Neural cell (in vitro differentiated cells): ENCODE data around the gene SERPINA3. TPM values are rescaled to one million over a fixed set of nuclear protein-coding genes. Genes with fewer than 3 reads are reported as not detected.

Experiments used
- H2AFZ ChIP-seq: fragments of 200-600, 300-800 bp; sonication (generic), shearing (Covaris generic); 2 replicates; pipeline ENCODE4 v1.6.0; 2014; ENCODE audit warnings: low read depth, mild to moderate bottlenecking, antibody characterized with exemption, low read length, moderate library complexity
- H3F3A ChIP-seq: fragments of 200-600 bp; shearing (Covaris generic); 2 replicates; pipeline ENCODE4 v1.6.1; 2016; ENCODE audit warnings: mild to moderate bottlenecking, moderate library complexity, mixed read lengths, antibody characterized with exemption, low read length; ENCODE audit not compliant: insufficient read depth, poor library complexity, severe bottlenecking
- H3K27ac ChIP-seq: fragments of 200-600, 300-800 bp; sonication (generic), shearing (Covaris generic); 2 replicates; pipeline ENCODE4 v1.5.1; 2014; ENCODE audit warnings: mild to moderate bottlenecking, low read length, moderate library complexity
- H3K27me3 ChIP-seq: fragments of 300-800, 200-600 bp; sonication (generic), shearing (Covaris generic); 2 replicates; pipeline ENCODE4 v1.6.0; 2014; ENCODE audit warnings: mild to moderate bottlenecking, low read depth, low read length, moderate library complexity; ENCODE audit not compliant: insufficient read depth
- H3K36me3 ChIP-seq: fragments of 300-800, 200-600 bp; sonication (generic), shearing (Covaris generic); 2 replicates; pipeline ENCODE4 v1.5.1; 2014; ENCODE audit warnings: mild to moderate bottlenecking, antibody characterized with exemption, low read length, moderate library complexity; ENCODE audit not compliant: insufficient read depth
- H3K4me2 ChIP-seq: fragments of 300-800, 200-600 bp; sonication (generic), shearing (Covaris generic); 2 replicates; pipeline ENCODE4 v1.6.0; 2014; ENCODE audit warnings: mild to moderate bottlenecking, low read length
- H3K4me3 ChIP-seq: fragments of 300-800, 200-600 bp; sonication (generic), shearing (Covaris generic); 2 replicates; pipeline ENCODE4 v1.5.1; 2014; ENCODE audit warnings: mild to moderate bottlenecking, low read length, moderate library complexity
- H3K79me2 ChIP-seq: fragments of 200-600 bp; shearing (Covaris generic); replicated peaks from 2 replicates; pipeline ENCODE4 v1.6.0; 2014; ENCODE audit warnings: mild to moderate bottlenecking, low read length, moderate library complexity; ENCODE audit not compliant: insufficient read depth
- H3K9ac ChIP-seq: fragments of 300-800, 200-600 bp; sonication (generic), shearing (Covaris generic); 2 replicates; pipeline ENCODE4 v1.6.1; 2016; ENCODE audit warnings: mild to moderate bottlenecking, low read length, mixed read lengths
- H3K9me2 ChIP-seq: fragments of 200-600 bp; shearing (Covaris generic); 2 replicates; pipeline ENCODE4 v1.6.1; 2016; ENCODE audit warnings: mild to moderate bottlenecking, low read length, mixed read lengths; ENCODE audit not compliant: insufficient read depth
- H3K9me3 ChIP-seq: fragments of 200-600, 300-800 bp; sonication (generic), shearing (Covaris generic); 2 replicates; pipeline ENCODE4 v1.6.1; 2016; ENCODE audit warnings: mild to moderate bottlenecking, mixed run types, low read length, moderate library complexity, mixed read lengths
- H4K20me1 ChIP-seq: fragments of 200-600 bp; shearing (Covaris generic); 2 replicates; pipeline ENCODE4 v1.6.1; 2016; ENCODE audit warnings: mild to moderate bottlenecking, mixed run types; ENCODE audit not compliant: insufficient read depth
- EP300 ChIP-seq: fragments of 450-650 bp; conservative IDR thresholded peaks from 2 replicates; pipeline ENCODE4 v1.6.1; 2014; ENCODE audit warnings: antibody characterized with exemption, mild to moderate bottlenecking, moderate library complexity; ENCODE audit not compliant: poor library complexity, severe bottlenecking
- EZH2 ChIP-seq: fragments of 200-600, 300-800 bp; shearing (Covaris generic), sonication (generic); IDR thresholded peaks from 2 replicates; pipeline ENCODE4 v1.6.1; 2014; ENCODE audit warnings: antibody characterized with exemption, low read length, borderline replicate concordance, mild to moderate bottlenecking; ENCODE audit not compliant: insufficient read depth, poor library complexity, severe bottlenecking
- MXI1 ChIP-seq: fragments of 450-650 bp; conservative IDR thresholded peaks from 2 replicates; pipeline ENCODE4 v1.6.1; 2014; ENCODE audit warnings: antibody characterized with exemption, mild to moderate bottlenecking; ENCODE audit not compliant: poor library complexity, severe bottlenecking
- POLR2AphosphoS5 ChIP-seq: IDR thresholded peaks from 2 replicates; pipeline ENCODE4 v1.6.1; 2012
- RAD21 ChIP-seq: fragments of 450-650 bp; conservative IDR thresholded peaks from 2 replicates; pipeline ENCODE4 v1.6.1; 2014; ENCODE audit warnings: antibody characterized with exemption, mild to moderate bottlenecking, moderate library complexity
- SMC3 ChIP-seq: fragments of 450-650 bp; conservative IDR thresholded peaks from 2 replicates; pipeline ENCODE4 v1.6.1; 2014; ENCODE audit warnings: antibody characterized with exemption, mild to moderate bottlenecking, moderate library complexity; ENCODE audit not compliant: poor library complexity
- TAF1 ChIP-seq: IDR thresholded peaks from 2 replicates; pipeline ENCODE4 v1.6.1; 2012; ENCODE audit warnings: low read depth
- polyA plus RNA-seq: library from polyadenylated mRNA; depleted of rRNA; stranded (reverse); fragments of >200 nt; gene quantifications from 2 replicates; pipeline ENCODE4 v1.2.3, GENCODE V29; 2014
- TF ChIP-seq, protein P1 (sequence below): IDR thresholded peaks from 2 replicates; pipeline ENCODE4 v1.6.1; 2012; ENCODE audit warnings: borderline replicate concordance
- TF ChIP-seq, protein P2 (sequence below): fragments of 450-650 bp; IDR thresholded peaks from 2 replicates; pipeline ENCODE4 v1.5.1; 2014; ENCODE audit warnings: antibody characterized with exemption, mild to moderate bottlenecking, moderate library complexity; ENCODE audit not compliant: poor library complexity, severe bottlenecking

SERPINA3 gene
- polyA plus RNA-seq, 1 donor from 2014 or later: not detected

DNA sequence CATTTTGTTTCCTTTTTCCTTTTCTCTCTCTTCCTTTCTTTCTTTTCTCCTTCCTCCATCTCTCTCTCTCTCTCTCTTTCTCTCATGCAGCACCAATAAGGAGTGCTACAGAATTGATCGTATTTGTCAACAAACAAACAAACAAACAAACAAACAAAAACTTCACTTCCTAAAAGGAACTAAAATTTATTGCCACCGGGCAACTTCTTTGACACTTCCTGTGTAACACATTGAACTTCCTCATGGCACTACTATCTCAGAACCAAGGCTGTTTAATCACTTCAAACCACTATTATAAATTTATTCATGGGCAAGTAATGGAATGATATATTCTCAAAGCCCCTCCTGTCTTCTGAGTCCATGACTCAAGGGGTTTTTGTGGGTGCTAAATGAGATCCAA lies 51.3 kb downstream of the SERPINA3 start:
- Histone ChIP-seq H3K4me3 (no peak overlapping the region), H3K4me2 (no peak overlapping the region)

DNA sequence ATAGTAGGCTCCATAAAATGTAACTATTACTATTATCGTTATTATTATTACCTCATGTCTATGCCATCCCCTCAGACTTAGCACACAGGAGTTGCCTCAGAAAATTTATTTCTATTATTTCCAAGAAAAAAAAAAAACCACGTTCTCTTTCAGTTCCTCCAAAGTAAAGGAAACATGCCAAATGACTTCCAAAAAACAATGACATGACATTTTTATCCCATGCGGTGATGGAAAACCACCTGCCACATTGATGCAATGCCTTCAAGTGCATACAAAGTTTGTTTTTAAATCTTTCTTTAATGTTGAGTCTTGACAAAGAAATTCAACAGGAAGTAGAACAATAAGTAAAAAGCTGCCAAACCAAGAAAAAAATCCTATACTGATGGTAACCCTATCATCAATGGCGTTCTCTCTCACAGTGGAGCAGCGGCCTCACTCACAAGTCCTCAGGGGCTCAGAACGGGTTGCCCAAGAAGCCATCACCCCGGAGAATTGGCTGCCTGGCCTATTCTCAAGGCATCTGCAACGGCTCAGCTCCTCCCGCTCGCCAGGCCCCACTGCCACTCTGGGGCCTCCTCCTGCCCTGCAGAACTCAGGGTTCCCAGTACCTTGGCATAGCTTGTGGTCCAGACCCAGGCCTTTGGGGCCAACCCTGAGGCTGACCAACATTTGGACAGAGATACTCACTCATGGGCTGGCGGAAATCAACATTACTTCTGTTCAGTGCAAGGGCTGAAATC lies 51.9 kb downstream of the SERPINA3 start:
- H3K4me3 ChIP-seq: no peak overlapping the region
- no peaks in the 10 kb centered on the region for H3K27me3 ChIP-seq
- H2AFZ ChIP-seq: no peak overlapping the region
- TF ChIP-seq EZH2 (no peak), POLR2AphosphoS5 (no peak)
- no peaks in the 10 kb centered on the region for H4K20me1 ChIP-seq
- H3K9ac ChIP-seq: no peak overlapping the region
- H3K27ac ChIP-seq: no peak overlapping the region
- H3K79me2 ChIP-seq: no peaks in the 10 kb centered on the region
- H3K36me3 ChIP-seq: no peaks in the 10 kb centered on the region
- H3K9me2 ChIP-seq: no peaks in the 10 kb centered on the region
- no peaks in the 10 kb centered on the region for H3K9me3 ChIP-seq
- no peaks in the 10 kb centered on the region for H3F3A ChIP-seq
- no peak overlapping the region for H3K4me2 ChIP-seq

More for the DNA sequence above, 51.3 kb downstream of the SERPINA3 start:
- TF ChIP-seq, protein P1, sequence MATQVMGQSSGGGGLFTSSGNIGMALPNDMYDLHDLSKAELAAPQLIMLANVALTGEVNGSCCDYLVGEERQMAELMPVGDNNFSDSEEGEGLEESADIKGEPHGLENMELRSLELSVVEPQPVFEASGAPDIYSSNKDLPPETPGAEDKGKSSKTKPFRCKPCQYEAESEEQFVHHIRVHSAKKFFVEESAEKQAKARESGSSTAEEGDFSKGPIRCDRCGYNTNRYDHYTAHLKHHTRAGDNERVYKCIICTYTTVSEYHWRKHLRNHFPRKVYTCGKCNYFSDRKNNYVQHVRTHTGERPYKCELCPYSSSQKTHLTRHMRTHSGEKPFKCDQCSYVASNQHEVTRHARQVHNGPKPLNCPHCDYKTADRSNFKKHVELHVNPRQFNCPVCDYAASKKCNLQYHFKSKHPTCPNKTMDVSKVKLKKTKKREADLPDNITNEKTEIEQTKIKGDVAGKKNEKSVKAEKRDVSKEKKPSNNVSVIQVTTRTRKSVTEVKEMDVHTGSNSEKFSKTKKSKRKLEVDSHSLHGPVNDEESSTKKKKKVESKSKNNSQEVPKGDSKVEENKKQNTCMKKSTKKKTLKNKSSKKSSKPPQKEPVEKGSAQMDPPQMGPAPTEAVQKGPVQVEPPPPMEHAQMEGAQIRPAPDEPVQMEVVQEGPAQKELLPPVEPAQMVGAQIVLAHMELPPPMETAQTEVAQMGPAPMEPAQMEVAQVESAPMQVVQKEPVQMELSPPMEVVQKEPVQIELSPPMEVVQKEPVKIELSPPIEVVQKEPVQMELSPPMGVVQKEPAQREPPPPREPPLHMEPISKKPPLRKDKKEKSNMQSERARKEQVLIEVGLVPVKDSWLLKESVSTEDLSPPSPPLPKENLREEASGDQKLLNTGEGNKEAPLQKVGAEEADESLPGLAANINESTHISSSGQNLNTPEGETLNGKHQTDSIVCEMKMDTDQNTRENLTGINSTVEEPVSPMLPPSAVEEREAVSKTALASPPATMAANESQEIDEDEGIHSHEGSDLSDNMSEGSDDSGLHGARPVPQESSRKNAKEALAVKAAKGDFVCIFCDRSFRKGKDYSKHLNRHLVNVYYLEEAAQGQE: no peak
- TF ChIP-seq POLR2AphosphoS5 (no peak), EZH2 (no peak), EP300 (no peak), MXI1 (no peak), SMC3 (no peak), RAD21 (no peak), TAF1 (no peak)
- TF ChIP-seq, protein P2, sequence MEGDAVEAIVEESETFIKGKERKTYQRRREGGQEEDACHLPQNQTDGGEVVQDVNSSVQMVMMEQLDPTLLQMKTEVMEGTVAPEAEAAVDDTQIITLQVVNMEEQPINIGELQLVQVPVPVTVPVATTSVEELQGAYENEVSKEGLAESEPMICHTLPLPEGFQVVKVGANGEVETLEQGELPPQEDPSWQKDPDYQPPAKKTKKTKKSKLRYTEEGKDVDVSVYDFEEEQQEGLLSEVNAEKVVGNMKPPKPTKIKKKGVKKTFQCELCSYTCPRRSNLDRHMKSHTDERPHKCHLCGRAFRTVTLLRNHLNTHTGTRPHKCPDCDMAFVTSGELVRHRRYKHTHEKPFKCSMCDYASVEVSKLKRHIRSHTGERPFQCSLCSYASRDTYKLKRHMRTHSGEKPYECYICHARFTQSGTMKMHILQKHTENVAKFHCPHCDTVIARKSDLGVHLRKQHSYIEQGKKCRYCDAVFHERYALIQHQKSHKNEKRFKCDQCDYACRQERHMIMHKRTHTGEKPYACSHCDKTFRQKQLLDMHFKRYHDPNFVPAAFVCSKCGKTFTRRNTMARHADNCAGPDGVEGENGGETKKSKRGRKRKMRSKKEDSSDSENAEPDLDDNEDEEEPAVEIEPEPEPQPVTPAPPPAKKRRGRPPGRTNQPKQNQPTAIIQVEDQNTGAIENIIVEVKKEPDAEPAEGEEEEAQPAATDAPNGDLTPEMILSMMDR: no peak
- Histone ChIP-seq H3K27me3 (no peaks in the 10 kb centered on the region), H3K9ac (no peak overlapping the region), H3K27ac (no peak overlapping the region), H2AFZ (no peak overlapping the region), H3K36me3 (no peaks in the 10 kb centered on the region), H3K79me2 (no peaks in the 10 kb centered on the region), H3K9me2 (no peaks in the 10 kb centered on the region), H4K20me1 (no peaks in the 10 kb centered on the region), H3F3A (no peaks in the 10 kb centered on the region), H3K9me3 (no peaks in the 10 kb centered on the region)
